ENCODE data around the gene STH. TPM values are rescaled to one million over a fixed set of nuclear protein-coding genes. Genes with fewer than 3 reads are reported as not detected.
"Not testable (repeated sequence)": the region's sequence is repeated elsewhere in the genome, so short reads cannot be mapped to it uniquely, and the experiment has no call there.

Gene STH
- total RNA-seq, 1 experiment from 2014 or later = not detected

GRCh38 chr17:45997624-45998023 lies 1.4 kb upstream of the STH start:
- Histone ChIP-seq H3K27ac (no peak overlapping the region), H3K4me3 (no peak overlapping the region), H3K36me3 (no peaks in the 10 kb centered on the region), H3K27me3 (replicated peaks) (no peaks in the 10 kb centered on the region), H3K4me1 (replicated peaks) (no peaks in the 10 kb centered on the region), H3K9me3 (replicated peaks) (no peaks in the 10 kb centered on the region)
- DNase-seq (ENCODE audit: low read depth in 1 of 2, low spot score in 2 of 2) = no peak

GRCh38 chr17:45999900-46000290 lies 845 bp downstream of the STH start:
- Histone ChIP-seq H3K27me3 (replicated peaks) (no peaks in the 10 kb centered on the region), H3K4me3 (no peak overlapping the region), H3K9me3 (replicated peaks) (no peaks in the 10 kb centered on the region), H3K4me1 (replicated peaks) (no peaks in the 10 kb centered on the region), H3K27ac (no peak overlapping the region), H3K36me3 (no peaks in the 10 kb centered on the region)
- no peak for DNase-seq (ENCODE audit: low read depth in 1 of 2, low spot score in 2 of 2)

- Histone ChIP-seq H3K36me3 (no peaks in the 10 kb centered on the region), H3K27ac (no peak overlapping the region), H3K9me3 (replicated peaks) (no peaks in the 10 kb centered on the region), H3K4me3 (no peak overlapping the region), H3K27me3 (replicated peaks) (no peaks in the 10 kb centered on the region), H3K4me1 (replicated peaks) (no peaks in the 10 kb centered on the region)
- no peak for DNase-seq (ENCODE audit: low read depth in 1 of 2, low spot score in 2 of 2)
These were observed 1.2 kb downstream of the STH start for GRCh38 chr17:46000292-46000691.

GRCh38 chr17:46000757-46001156 lies 1.7 kb downstream of the STH start:
- Histone ChIP-seq H3K4me3 (no peak overlapping the region), H3K36me3 (no peaks in the 10 kb centered on the region), H3K27ac (no peak overlapping the region), H3K27me3 (replicated peaks) (no peaks in the 10 kb centered on the region; the same call in 1 of the 2 replicates), H3K4me1 (replicated peaks) (no peaks in the 10 kb centered on the region), H3K9me3 (replicated peaks) (no peaks in the 10 kb centered on the region)
- DNase-seq (ENCODE audit: low read depth in 1 of 2, low spot score in 2 of 2) = no peak

- DNase-seq (ENCODE audit: low read depth in 1 of 2, low spot score in 2 of 2) = no peak
- H3K4me3 ChIP-seq = no peak overlapping the region
- H3K27ac ChIP-seq = no peak overlapping the region
- no peaks in the 10 kb centered on the region for H3K9me3 ChIP-seq (replicated peaks)
- no peaks in the 10 kb centered on the region; the same call in 1 of the 2 replicates for H3K27me3 ChIP-seq (replicated peaks)
- H3K4me1 ChIP-seq (replicated peaks) = no peaks in the 10 kb centered on the region
- no peaks in the 10 kb centered on the region for H3K36me3 ChIP-seq
These were observed 2.6 kb downstream of the STH start for GRCh38 chr17:46001390-46002310.

- Histone ChIP-seq H3K27ac (no peak overlapping the region), H3K4me3 (no peak overlapping the region), H3K27me3 (replicated peaks) (no peaks in the 10 kb centered on the region; the same call in 1 of the 2 replicates), H3K4me1 (replicated peaks) (no peaks in the 10 kb centered on the region), H3K9me3 (replicated peaks) (no peaks in the 10 kb centered on the region), H3K36me3 (no peaks in the 10 kb centered on the region)
- peak; percentile 75 to 79 for DNase-seq (ENCODE audit: low read depth in 1 of 2, low spot score in 2 of 2)
These were observed 3.4 kb downstream of the STH start for GRCh38 chr17:46002311-46002972.

- Histone ChIP-seq H3K9me3 (replicated peaks) (no peaks in the 10 kb centered on the region), H3K4me3 (no peak overlapping the region), H3K36me3 (no peaks in the 10 kb centered on the region), H3K27me3 (replicated peaks) (no peaks in the 10 kb centered on the region; the same call in 1 of the 2 replicates), H3K4me1 (replicated peaks) (no peaks in the 10 kb centered on the region), H3K27ac (no peak overlapping the region)
- no peak for DNase-seq (ENCODE audit: low read depth in 1 of 2, low spot score in 2 of 2)
These were observed 3.9 kb downstream of the STH start for GRCh38 chr17:46002973-46003316.

- Histone ChIP-seq H3K4me3 (no peak overlapping the region), H3K36me3 (no peaks in the 10 kb centered on the region), H3K9me3 (replicated peaks) (no peaks in the 10 kb centered on the region), H3K27me3 (replicated peaks) (no peaks in the 10 kb centered on the region; the same call in 1 of the 2 replicates), H3K27ac (no peak overlapping the region), H3K4me1 (replicated peaks) (no peaks in the 10 kb centered on the region)
- peak in 1 of 2 experiments; percentile 47 for DNase-seq (ENCODE audit: low read depth in 1 of 2, low spot score in 2 of 2)
These were observed 5.1 kb downstream of the STH start for GRCh38 chr17:46003907-46004748.

- not testable (repeated sequence) for H3K27ac ChIP-seq; H3K27me3 ChIP-seq (replicated peaks); H3K9me3 ChIP-seq (replicated peaks); H3K4me1 ChIP-seq (replicated peaks); H3K36me3 ChIP-seq; H3K4me3 ChIP-seq; DNase-seq (ENCODE audit: low read depth in 1 of 2, low spot score in 2 of 2)
These were observed 7.0 kb downstream of the STH start for GRCh38 chr17:46006082-46006481.

GRCh38 chr17:46007461-46007965 lies 8.5 kb downstream of the STH start:
- H3K4me3 ChIP-seq = no peak overlapping the region
- H3K9me3 ChIP-seq (replicated peaks) = no peaks in the 10 kb centered on the region
- H3K36me3 ChIP-seq = no peaks in the 10 kb centered on the region
- no peaks in the 10 kb centered on the region; the same call in none of the 2 replicates for H3K27me3 ChIP-seq (replicated peaks)
- H3K27ac ChIP-seq = no peak overlapping the region
- no peak for DNase-seq (ENCODE audit: low read depth in 1 of 2, low spot score in 2 of 2)
- H3K4me1 ChIP-seq (replicated peaks) = no peaks in the 10 kb centered on the region

GRCh38 chr17:46008591-46008990 lies 9.5 kb downstream of the STH start:
- no peaks in the 10 kb centered on the region for H3K4me1 ChIP-seq (replicated peaks)
- H3K9me3 ChIP-seq (replicated peaks) = no peaks in the 10 kb centered on the region
- H3K27ac ChIP-seq = no peak overlapping the region
- H3K27me3 ChIP-seq (replicated peaks) = no peaks in the 10 kb centered on the region; the same call in none of the 2 replicates
- no peak for DNase-seq (ENCODE audit: low read depth in 1 of 2, low spot score in 2 of 2)
- no peak overlapping the region for H3K4me3 ChIP-seq
- H3K36me3 ChIP-seq = no peaks in the 10 kb centered on the region

- no peak overlapping the region for H3K4me3 ChIP-seq
- no peaks in the 10 kb centered on the region for H3K9me3 ChIP-seq (replicated peaks)
- H3K27ac ChIP-seq = no peak overlapping the region
- no peak for DNase-seq (ENCODE audit: low read depth in 1 of 2, low spot score in 2 of 2)
- no peaks in the 10 kb centered on the region for H3K4me1 ChIP-seq (replicated peaks)
- no peaks in the 10 kb centered on the region; the same call in none of the 2 replicates for H3K27me3 ChIP-seq (replicated peaks)
- H3K36me3 ChIP-seq = no peaks in the 10 kb centered on the region
These were observed 10.9 kb downstream of the STH start for GRCh38 chr17:46009681-46010596.

Measured in SJSA1 (cell line).